Spleen (tissue), 7 donors: Measurements from ENCODE around the gene FBXO38.

Source experiments
- CTCF ChIP-seq, 11 experiments: fragments of 200-600 bp in 7 of 11; fragments of 450-650 bp in 4 of 11; sonication (generic) in 4 of 11; IDR thresholded peaks in 8 of 11; conservative IDR thresholded peaks in 3 of 11; 1 replicate in 7 of 11; 2 replicates in 4 of 11; pipeline versions ENCODE4 v1.4.0 to v1.8.0; 2016 to 2021; ENCODE audit warnings: antibody characterized with exemption in 11 of 11, inconsistent platforms in 4 of 11, mild to moderate bottlenecking in 1 of 11
- POLR2A ChIP-seq, 3 donors: fragments of 450-650 bp; IDR thresholded peaks; one replicate each; pipeline ENCODE4 v1.5.1; 2017; ENCODE audit warnings: antibody characterized with exemption in 3 of 3, mild to moderate bottlenecking in 1 of 3
- POLR2AphosphoS5 ChIP-seq, 3 donors: sonication (generic); formaldehyde crosslinking; IDR thresholded peaks; one replicate each; pipeline ENCODE4 v1.5.1; 2017; ENCODE audit warnings: antibody characterized with exemption in 3 of 3
- donor health status: DM: no; HTN: no; CAD: no; lungs with moderate emphysema.
- donor health status: DM: no; HTN: no; CAD: no.
- donor health status: DM: no; HTN: no; CAD: no.

GRCh38 chr5:148390914-148391313, 7.2 kb downstream of the FBXO38 start:
- TF ChIP-seq CTCF (IDR thresholded peaks at IDR 0.05 in 8 of 11, conservative IDR thresholded peaks at IDR 0.05 in 3 of 11) (no peak), POLR2A (IDR thresholded peaks at IDR 0.05) (no peak), POLR2AphosphoS5 (IDR thresholded peaks at IDR 0.05) (no peak)
